Medulla oblongata (tissue), 1 donor: ENCODE results near the gene LRRN4CL.
A peak's percentile ranks its signal among the peaks of the same experiment; 100 is the strongest.
"Not testable (repeated sequence)": the region's sequence is repeated elsewhere in the genome, so short reads cannot be mapped to it uniquely, and the experiment has no call there.

Experiments
- DNase-seq: peaks from one replicate; pipeline ENCODE4 v3.0.0-alpha.2; 2015; ENCODE audit errors: extremely low spot score

LRRN4CL gene

GRCh38 chr11:62676698-62677097, 12.6 kb downstream of the LRRN4CL start:
- no peak for DNase-seq

GRCh38 chr11:62675415-62675814, 13.9 kb downstream of the LRRN4CL start:
- DNase-seq, result not testable (repeated sequence)

GRCh38 chr11:62673196-62673525, 16.2 kb downstream of the LRRN4CL start:
- DNase-seq, result no peak

GRCh38 chr11:62671608-62672389, 17.5 kb downstream of the LRRN4CL start, which contains the start of the genes LBHD1 and UQCC3:
Gene LBHD1 (minus strand): TSS chr11:62672267. CDS start chr11:62670031, 2,236 bp downstream.
Gene UQCC3 (plus strand): TSS chr11:62671673. CDS start chr11:62671746, 73 bp downstream.
- DNase-seq, result peak; percentile 87

GRCh38 chr11:62671236-62671607, 18.1 kb downstream of the LRRN4CL start:
- no peak for DNase-seq

GRCh38 chr11:62669420-62670161, 19.7 kb downstream of the LRRN4CL start:
- DNase-seq, result no peak

GRCh38 chr11:62667460-62667859, 21.9 kb downstream of the LRRN4CL start:
- no peak for DNase-seq

- DNase-seq, result no peak
These were observed 22.9 kb downstream of the LRRN4CL start for GRCh38 chr11:62666259-62666926.

- DNase-seq, result peak; percentile 39
These were observed 23.6 kb downstream of the LRRN4CL start for GRCh38 chr11:62665599-62666258.

- DNase-seq, result peak; percentile 96
These were observed 24.2 kb downstream of the LRRN4CL start, which contains the start of the genes C11orf98 and CSKMT for GRCh38 chr11:62665075-62665598. Gene C11orf98 (minus strand): TSS chr11:62665210. CDS start chr11:62665169, 41 bp downstream. Gene CSKMT (plus strand): TSS chr11:62665312. CDS start chr11:62665880, 568 bp downstream.

GRCh38 chr11:62664405-62665074, 24.8 kb downstream of the LRRN4CL start:
- no peak for DNase-seq

GRCh38 chr11:62656796-62657429, 32.4 kb downstream of the LRRN4CL start:
- DNase-seq, result no peak

GRCh38 chr11:62654297-62654696, 35.0 kb downstream of the LRRN4CL start:
- no peak for DNase-seq

- DNase-seq, result no peak
These were observed 36.9 kb downstream of the LRRN4CL start for GRCh38 chr11:62652161-62653006.

GRCh38 chr11:62650283-62650682, 39.0 kb downstream of the LRRN4CL start:
- not testable (repeated sequence) for DNase-seq

- DNase-seq, result no peak
These were observed 39.8 kb downstream of the LRRN4CL start for GRCh38 chr11:62649486-62649885.

GRCh38 chr11:62648967-62649364, 40.4 kb downstream of the LRRN4CL start:
- DNase-seq, result no peak

GRCh38 chr11:62648185-62648966, 41.0 kb downstream of the LRRN4CL start:
- no peak for DNase-seq

- no peak for DNase-seq
These were observed 41.7 kb downstream of the LRRN4CL start for GRCh38 chr11:62647609-62648005.
